Esophagus muscularis mucosa (tissue), 4 donors: ENCODE results near the gene PLD1.

ENCODE experiments used
- CTCF ChIP-seq, 3 experiments: fragments of 200-600 bp in 2 of 3; fragments of 450-650 bp in 1 of 3; sonication (generic) in 2 of 3; IDR thresholded peaks; one replicate each; pipeline ENCODE4 v1.5.1; 2017 to 2019; ENCODE audit warnings: antibody characterized with exemption in 3 of 3, mild to moderate bottlenecking in 2 of 3, moderate library complexity in 1 of 3
- EP300 ChIP-seq: sonication (generic); formaldehyde crosslinking; IDR thresholded peaks from one replicate; pipeline ENCODE4 v1.6.1; 2017; ENCODE audit warnings: antibody characterized with exemption
- POLR2AphosphoS5 ChIP-seq, 2 donors: sonication (generic); formaldehyde crosslinking; IDR thresholded peaks; one replicate each; pipeline ENCODE4 v1.6.1; 2017; ENCODE audit warnings: antibody characterized with exemption in 2 of 2

- TF ChIP-seq CTCF (IDR thresholded peaks at IDR 0.05): no peak
- TF ChIP-seq EP300: no peak
- no peak for TF ChIP-seq POLR2AphosphoS5 (IDR thresholded peaks at IDR 0.05)
Measured at GRCh38 chr3:171784937-171785336, 25.3 kb downstream of the PLD1 start.
